ENCODE data around the gene PYROXD2. TPM values are rescaled to one million over a fixed set of nuclear protein-coding genes. Genes with fewer than 3 reads are reported as not detected.
"Not testable (repeated sequence)": the region's sequence is repeated elsewhere in the genome, so short reads cannot be mapped to it uniquely, and the experiment has no call there.

PYROXD2 gene
- total RNA-seq, 1 donor, result 33.9 TPM

DNA sequence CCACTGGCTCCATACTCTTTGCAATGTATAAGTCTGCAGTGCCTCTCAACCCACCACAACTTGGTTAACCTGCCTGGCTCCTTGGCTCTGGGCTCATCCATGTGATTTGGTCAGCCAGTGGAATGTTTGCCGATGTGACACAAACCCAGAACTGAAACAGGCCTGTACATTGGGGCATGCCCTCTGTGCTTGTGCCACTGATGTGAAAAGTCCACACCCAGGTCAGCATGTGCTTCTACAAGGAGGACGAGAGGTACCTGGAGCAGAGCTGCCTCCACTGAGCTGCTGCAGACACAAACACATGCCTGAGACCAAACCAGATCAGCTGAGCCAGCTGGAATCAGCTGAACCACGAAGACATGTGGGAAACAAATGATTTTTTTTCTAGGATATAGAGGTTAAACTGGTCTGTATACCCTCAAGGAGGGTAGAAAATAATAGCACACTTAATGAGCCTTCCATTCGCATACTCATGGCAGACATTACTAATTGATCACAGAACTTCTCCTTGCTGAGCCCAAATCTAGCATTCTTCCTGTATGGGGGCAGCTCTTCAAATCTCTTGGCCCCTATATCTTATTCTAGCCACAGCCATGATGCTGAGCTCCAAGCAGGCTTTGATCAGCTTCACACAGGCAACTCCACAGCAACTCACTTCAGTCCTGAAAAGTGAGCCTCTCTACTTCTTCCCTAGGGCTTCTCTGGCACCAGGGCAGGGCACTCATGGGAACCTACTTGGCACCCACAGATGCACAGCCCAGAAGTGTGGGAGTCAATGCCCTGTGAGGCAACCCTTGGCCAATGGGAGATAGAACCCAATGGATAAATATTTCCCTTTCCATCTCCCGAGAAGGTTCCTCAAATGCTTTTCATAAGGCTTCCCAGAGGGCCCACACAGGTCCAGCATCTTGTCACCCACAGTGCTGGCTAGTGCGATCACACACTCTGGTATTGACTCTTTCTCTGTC, 18.6 kb downstream of the PYROXD2 start:
- DNase-seq (ENCODE audit: low read depth in 2 of 3, low spot score in 2 of 3), result no peak

DNA sequence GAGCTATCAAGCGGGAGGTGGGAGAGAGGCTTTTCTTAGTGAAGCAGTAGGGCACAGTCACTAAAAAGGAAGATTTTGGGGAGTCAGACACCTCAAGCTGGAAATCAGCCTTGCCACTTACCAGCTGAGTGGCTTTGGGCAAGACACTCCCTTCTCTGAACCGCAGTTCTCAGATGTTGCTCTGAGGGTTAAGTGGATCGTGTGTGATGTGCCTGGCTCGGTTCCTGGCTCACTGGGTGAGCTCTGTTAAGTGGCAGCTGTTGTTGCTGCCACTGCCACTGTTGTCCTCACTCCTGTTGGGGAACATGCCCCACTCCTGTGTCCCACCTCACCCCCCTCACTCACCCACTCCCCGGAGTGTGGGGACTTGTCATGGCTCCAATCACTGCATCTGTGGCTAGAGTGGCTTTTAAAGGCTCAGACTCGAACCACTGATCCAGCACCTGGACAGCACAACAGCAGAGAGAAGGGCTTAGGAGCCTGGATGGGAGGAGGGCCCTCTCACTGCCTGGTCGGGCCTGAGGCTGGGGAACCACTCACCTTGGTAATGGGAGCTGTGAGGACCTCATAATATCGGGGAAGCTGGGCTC, 20.0 kb downstream of the PYROXD2 start:
- DNase-seq (ENCODE audit: low read depth in 2 of 3, low spot score in 2 of 3), result no peak

DNA sequence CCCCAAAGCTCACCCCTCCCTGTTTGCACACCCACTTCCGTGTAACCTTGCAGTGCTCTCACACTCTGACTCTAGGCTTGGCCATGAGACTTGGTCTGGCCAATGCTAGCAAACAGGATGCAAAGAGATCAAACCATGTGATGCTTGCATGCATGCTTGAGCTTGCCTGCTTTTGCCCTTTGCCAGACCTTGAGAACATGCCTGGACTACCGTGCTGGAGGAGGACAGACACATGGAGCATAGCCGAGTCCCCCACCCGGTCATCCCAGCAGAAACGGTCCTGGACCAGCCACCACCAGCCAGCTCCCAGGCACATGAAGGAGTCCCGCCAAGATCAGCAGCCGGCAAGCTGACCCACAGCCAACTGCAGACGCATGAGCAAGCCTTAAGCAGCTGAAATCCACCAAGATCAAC, 23.4 kb downstream of the PYROXD2 start:
- no peak for DNase-seq (ENCODE audit: low read depth in 2 of 3, low spot score in 2 of 3)

DNA sequence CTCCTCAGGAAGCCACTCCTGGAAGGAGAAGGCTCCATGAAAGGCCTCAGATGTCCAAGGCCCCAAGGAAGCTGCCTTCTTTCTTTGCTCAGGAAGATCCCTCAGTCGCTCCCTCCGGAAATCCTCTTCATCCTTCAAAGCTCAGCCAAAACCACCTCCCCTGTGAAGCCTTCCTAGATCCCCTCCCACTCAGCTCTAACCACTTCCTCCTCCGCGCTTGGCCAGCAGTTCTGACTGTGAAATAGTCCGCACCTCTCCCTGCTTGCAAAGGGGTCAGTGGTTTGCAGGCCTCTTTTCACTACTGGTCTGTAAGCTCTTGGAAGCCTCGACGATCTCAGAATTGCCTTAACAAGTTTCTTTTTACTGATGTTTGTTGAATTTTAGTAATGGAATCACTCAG, 23.9 kb downstream of the PYROXD2 start:
- no peak for DNase-seq (ENCODE audit: low read depth in 2 of 3, low spot score in 2 of 3)

DNA sequence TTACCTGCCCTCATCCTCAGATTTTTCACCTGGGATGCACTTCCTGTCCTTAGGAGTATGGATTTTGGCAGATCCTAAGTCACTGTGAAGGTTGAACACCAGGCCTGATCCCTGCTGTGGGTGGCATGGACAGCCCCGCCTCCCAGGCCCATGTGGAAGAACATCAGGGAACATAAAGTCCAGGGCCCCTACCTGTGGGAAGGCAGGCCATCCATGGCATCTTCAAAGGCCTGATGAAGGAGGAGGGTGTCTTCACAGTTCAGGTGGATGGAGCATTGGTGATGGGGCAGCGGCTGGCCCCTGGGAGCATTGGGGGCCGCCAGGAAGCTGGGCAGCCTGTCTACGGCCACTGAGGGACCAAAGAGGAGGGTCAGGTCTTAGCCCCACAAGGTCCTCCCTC, 24.6 kb downstream of the PYROXD2 start:
- DNase-seq (ENCODE audit: low read depth in 2 of 3, low spot score in 2 of 3), result no peak

DNA sequence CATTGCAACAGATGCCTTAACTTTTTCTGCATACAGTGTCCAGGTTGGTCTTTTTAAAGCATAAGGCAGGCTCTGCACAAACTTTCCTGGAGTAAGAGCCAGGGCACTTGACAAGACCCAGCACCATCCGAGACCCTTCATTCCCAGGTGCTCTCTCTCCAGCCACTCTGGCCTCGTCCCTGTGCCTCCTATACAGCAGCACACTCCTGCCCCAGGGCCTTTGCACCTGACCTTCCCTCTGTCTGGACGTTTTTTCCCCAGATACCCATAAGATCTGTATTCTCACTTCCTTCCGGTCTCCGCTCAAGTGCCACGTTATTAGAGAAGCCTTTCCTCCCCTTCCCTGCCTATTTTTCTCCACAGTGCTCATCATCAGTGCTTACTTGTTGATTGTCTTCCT, 25.6 kb downstream of the PYROXD2 start:
- no peak for DNase-seq (ENCODE audit: low read depth in 2 of 3, low spot score in 2 of 3)

DNA sequence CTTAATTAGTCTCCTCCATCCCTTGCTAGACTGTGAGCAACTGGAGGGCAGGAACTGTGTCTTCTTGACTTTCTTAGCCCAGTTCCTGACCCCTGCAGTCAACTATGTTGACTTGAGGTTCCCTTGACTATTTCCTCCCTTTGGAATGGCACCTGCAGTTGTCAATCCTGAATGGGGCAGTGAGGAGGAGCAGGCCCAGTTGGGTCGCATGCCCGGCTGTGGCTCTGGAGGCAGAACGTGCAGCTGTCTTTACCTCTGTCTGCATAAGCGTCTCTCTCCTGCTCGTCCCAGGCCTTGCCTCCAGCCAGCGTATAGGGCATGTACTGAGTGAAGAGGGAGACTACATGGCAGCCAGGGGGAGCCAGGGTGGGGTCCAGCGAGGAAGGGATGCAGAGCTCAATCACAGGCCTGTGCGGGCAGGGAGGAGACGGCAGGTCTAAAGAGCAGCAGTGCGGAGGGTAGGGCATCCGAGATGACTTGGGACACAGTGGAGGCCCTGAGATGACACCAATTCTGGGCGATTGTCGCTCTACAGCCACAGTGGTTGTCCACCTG, 26.8 kb downstream of the PYROXD2 start:
- no peak for DNase-seq (ENCODE audit: low read depth in 2 of 3, low spot score in 2 of 3)

DNA sequence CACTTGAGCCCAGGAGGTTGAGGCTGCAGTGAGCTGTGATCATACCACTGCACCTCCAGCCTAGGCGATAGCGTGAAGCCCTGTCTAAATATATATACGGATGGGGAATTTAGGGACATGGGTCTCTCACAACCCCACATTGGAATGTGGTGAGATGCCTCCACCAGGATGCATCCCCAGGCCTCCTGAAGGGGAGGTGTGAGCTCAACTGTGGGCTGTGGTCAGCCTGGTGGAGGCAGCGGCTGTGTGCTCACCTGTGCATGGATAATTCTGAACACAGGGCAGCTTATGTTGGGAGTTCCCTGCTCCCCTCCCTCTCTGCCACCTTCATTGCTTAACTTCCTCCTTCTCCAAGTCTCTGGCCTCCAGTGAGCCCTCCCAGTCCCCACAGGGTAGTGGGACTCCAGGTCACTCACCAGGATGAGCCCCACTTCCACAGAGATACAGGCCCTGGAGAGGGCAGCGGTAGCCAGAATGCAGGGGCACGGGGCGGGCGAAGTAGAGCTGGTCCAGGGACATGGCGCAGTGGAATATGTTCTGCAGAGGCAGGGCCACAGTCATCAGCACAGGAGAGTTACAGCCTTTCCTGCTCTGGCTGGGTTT, 30.4 kb downstream of the PYROXD2 start:
- no peak for DNase-seq (ENCODE audit: low read depth in 2 of 3, low spot score in 2 of 3)

DNA sequence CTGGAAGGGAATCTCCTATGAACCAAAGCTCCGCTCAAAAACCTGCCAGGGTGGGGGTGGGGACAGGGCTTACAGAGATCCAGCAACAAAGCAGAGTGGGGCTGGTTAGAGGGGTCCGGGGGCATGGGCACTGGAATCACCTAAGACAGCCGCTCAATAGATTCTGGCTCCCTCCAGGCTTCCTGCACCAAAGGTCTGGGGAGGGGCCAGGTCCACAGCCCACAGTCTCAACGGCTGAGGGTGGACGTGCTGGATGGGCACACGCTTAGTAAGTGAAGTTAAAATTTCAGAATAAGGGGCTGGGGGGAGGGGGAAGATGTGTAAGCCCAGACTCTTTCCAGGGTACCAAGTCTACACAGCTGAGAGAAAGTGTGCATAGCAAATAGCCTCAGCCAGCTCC, 31.1 kb downstream of the PYROXD2 start:
- no peak for DNase-seq (ENCODE audit: low read depth in 2 of 3, low spot score in 2 of 3)

DNA sequence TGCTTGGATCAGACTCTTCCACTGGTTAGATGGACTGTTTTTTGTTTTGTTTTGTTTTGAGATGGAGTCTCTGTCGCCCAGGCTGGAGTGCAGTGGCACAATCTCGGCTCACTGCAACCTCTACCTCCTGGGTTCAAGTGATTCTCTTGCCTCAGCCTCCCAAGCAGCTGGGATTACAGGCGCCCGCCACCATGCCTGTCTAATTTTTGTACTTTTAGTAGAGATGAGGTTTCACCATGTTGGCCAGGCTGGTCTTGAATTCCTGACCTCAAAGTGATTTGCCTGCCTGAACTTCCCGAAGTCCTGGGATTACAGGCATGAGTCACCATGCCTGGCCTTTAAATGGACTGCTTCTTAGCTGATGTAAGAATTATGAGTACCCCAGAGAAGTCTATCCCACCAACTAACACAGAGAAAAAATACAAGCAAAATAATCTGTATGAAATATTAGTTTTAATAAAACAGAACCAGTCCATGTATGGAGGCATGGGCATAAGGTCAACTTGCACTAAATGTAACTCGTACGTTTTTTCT, 31.8 kb downstream of the PYROXD2 start:
- not testable (repeated sequence) for DNase-seq (ENCODE audit: low read depth in 2 of 3, low spot score in 2 of 3)

DNA sequence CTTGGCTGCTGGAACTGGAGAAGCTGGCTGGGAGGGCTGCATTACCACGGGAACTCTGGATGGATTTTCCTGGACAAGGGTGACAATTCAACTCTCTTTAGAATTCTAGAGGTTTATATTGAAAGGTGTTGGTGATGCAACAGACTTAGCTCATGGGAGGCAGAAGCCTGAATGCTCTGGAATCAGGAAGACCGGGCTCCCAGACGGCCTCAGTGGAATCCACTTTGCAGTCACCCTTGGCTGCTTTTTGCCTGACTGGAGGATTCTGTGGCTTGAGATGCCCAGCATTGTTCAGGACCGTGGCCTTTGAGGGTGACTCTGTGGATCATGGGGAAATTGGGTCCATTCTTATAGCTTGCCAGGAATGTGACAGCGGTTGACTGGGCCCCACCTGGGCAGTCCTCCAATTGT, 32.3 kb downstream of the PYROXD2 start:
- DNase-seq (ENCODE audit: low read depth in 2 of 3, low spot score in 2 of 3), result no peak

DNA sequence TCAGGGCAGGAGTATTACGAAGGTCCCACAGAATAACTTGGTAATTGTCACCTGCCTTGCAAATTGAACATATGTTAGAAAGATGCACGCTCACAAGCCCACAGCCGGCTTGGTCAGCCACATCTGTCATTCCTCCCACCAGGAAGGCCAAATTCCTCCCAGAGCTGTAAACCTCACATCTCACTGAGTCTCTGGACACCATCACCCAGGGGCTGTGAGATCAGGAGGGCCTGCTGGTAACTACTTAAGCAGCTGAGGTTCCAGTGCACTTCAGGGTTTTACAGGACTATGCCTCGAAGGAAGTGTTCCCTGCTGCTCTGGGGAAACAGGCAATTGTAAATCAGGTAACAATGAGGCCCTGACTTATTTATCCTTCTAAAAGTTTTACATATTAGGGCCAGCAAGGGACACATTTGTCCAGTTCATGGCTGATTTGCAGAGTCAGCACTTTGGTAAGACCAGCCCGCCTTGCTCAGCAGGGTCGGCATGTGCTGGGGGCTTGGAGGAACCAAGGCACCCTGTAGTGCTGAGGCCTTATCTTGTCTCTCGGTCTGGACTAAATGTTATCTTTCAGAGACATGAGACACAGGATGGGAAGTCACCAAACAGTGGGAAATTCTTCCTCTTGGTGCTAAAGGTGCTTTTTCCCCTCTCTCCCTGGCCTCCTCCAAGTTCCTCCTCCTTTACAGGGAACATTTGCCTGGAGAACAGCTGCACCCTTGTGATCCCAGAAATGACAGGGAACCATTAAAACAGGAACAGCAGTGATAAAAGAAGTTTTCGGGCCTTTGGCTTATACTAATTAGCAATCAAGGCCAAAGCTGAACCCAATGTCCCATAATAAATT, 34.3 kb downstream of the PYROXD2 start:
- DNase-seq (ENCODE audit: low read depth in 2 of 3, low spot score in 2 of 3), result no peak

DNA sequence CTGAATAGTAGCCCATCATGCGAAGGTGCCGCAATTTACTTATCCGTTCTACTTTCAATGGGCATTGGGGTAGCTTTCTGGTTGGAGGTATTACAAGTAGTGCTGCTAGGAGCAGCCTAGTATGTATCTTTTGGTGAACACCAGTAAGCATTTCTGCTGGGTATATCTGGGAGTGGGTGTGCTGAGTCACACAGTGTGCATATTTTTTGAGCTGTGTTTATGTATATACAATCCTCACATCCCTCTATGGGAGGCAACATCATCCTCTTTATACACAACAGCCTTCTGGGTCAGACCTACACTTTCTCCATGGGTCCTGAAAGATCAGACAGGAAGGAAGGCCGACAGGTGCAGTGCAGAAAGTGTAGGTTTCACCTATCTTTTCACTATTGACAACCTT, 36.3 kb downstream of the PYROXD2 start:
- DNase-seq (ENCODE audit: low read depth in 2 of 3, low spot score in 2 of 3), result no peak

DNA sequence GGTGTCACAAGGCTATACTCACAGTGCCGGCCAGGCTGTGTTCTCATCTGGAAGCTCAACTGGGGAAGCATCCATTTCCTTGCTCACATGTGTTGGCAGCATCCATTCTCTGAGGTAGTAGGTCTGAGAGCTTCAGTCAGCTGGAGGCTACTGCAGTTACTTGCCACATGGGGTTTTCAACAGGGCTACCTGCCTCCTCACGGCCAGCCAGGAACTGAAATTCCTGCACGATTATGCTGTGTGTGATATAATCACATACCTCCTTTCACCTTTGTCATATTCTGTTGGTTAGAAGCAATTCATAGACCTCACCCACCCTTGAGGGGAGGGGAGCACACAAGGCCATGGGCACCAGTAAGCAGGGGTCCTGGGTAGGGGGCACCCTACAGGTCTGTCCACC, 37.4 kb downstream of the PYROXD2 start:
- no peak for DNase-seq (ENCODE audit: low read depth in 2 of 3, low spot score in 2 of 3)

DNA sequence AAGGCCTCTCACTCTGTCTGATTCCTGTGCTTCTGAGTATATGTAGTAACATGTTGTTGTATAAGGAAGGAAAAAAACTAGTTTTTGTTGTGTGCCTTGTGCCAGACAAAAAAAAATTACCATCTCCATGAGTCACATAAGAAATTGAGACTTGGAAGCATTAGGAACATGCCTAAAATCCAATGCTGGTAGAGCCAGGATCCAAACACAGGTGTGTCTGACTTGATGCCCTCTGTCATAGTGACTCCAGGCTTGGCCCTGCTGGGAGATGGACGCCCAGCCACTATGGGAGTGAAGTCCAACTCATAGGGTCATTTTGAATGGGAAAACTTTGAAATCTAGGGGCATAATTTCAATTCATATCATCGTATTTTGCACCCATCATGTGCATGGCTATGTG, 38.0 kb downstream of the PYROXD2 start:
- DNase-seq (ENCODE audit: low read depth in 2 of 3, low spot score in 2 of 3), result no peak

DNA sequence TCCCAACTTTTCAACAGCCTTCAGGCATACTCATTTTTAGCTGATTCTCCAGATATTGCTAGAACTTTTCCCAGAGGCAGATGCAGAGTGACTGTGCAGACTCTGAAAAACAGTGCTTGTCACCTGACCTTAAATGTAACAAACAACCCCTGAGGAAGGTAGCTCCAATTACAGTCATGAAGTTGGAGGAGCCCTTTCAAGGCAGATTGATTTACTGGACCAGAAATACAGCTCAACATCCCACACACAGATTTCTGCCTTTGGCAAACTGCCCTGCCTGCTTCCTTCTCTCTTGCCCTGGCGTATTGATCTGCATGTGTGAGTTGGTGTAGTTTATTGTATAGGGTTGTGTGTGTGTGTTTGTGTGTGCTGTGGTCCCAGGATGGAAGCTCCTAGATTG, 38.5 kb downstream of the PYROXD2 start:
- DNase-seq (ENCODE audit: low read depth in 2 of 3, low spot score in 2 of 3), result peak in 1 of 3 donors; percentile 7

DNA sequence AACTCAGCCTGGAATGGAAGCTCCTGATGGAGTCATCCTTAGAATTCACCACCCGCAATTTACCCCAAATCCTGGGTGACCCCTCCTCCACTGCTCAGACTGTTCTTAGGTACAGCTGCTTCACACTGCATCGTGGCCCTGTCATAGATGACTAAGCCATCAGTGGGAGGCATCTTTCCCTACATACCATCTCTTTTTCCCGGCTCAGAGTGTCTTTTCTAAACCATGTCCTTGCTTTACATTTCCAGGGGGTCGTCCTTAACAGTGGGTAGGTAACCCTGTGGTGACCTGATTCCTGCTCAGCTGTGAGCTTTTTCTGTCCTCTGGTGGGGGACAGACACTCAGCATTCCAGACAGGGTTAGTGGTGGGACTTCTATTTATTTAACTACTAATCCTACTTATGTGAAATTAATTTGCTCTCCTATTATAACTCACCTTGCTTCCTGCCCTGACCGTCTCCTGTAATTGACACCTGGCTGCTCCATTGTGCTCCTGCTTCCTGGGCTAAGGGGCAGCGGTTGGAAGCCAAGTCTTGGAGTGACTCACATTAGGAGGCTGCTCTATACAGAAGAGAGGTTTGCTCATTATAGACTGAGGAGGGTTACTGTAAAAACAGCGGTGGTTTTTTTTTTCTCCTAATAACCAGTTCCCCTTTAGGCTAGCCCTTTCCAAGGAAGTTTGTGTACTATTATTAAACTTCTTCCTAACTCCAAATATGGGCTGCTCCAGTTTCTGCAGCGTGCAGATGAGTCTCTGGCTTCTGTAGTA, 40.6 kb downstream of the PYROXD2 start:
- DNase-seq (ENCODE audit: low read depth in 2 of 3, low spot score in 2 of 3), result no peak

DNA sequence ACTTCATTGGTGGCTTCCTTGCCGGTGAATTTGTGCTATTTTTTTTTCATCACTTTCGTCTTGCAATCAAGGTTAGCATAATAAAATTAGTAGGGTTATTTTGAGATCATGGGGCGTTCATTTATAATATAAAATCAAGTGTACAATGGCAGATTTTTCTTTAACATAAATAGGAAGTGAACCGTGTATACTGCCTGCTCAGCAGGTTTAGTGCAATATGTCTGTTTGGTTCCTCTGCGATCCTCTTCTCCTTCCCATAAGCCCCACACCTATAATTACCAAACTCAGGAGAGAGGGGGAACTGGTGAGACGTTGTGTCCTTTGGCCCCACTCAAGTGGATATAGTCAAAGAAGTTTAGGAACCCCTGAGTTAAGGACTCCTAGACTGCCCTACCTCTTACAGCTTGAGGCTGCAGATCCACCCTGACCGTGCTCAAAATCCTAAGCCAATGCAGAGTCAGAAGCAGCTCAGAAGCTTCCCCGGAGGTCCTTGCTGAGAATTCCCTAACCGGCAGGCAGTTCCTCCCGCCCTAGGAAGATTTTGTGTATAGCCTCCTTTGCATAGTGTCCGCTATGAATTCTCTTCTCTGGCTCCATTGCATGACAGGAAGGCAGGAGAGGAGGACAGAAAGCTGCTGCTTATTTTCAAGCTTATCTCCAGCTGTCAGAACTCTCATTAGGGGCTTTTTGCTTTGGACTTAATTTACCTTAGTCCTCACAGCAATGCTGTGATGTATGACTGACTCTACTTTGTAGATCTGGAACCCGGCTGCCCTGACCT, 41.5 kb downstream of the PYROXD2 start:
- no peak for DNase-seq (ENCODE audit: low read depth in 2 of 3, low spot score in 2 of 3)
